GM23338 (cell line): ENCODE results near the gene DEXI.

Experiments
- EZH2 ChIP-seq: fragments of 200-600 bp; sonication (generic); IDR thresholded peaks from one replicate; pipeline ENCODE4 v1.8.0; 2017; ENCODE audit warnings: antibody characterized with exemption, mild to moderate bottlenecking, low read depth; ENCODE audit not compliant: unreplicated experiment
- POLR2AphosphoS5 ChIP-seq: IDR thresholded peaks from 2 replicates; pipeline ENCODE4 v1.6.1; 2016; ENCODE audit warnings: antibody characterized with exemption, low read depth
- TF ChIP-seq, protein P1 (sequence below), 2 experiments: fragments of 200-600 bp in 1 of 2; sonication (generic) in 1 of 2; conservative IDR thresholded peaks; 2 replicates each; pipeline versions ENCODE4 v1.5.1 to v1.6.1; 2016 to 2017; ENCODE audit warnings: antibody characterized with exemption in 2 of 2, low read depth in 2 of 2, mild to moderate bottlenecking in 2 of 2, moderate library complexity in 1 of 2

GRCh38 chr16:10934325-10935107 lies 7.8 kb downstream of the DEXI start:
- TF ChIP-seq, protein P1, sequence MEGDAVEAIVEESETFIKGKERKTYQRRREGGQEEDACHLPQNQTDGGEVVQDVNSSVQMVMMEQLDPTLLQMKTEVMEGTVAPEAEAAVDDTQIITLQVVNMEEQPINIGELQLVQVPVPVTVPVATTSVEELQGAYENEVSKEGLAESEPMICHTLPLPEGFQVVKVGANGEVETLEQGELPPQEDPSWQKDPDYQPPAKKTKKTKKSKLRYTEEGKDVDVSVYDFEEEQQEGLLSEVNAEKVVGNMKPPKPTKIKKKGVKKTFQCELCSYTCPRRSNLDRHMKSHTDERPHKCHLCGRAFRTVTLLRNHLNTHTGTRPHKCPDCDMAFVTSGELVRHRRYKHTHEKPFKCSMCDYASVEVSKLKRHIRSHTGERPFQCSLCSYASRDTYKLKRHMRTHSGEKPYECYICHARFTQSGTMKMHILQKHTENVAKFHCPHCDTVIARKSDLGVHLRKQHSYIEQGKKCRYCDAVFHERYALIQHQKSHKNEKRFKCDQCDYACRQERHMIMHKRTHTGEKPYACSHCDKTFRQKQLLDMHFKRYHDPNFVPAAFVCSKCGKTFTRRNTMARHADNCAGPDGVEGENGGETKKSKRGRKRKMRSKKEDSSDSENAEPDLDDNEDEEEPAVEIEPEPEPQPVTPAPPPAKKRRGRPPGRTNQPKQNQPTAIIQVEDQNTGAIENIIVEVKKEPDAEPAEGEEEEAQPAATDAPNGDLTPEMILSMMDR (conservative IDR thresholded peaks at IDR 0.05; ENCODE audit: low read depth in 2 of 2): no peak
- TF ChIP-seq POLR2AphosphoS5 (no peak), EZH2 (no peak)
